Skeletal muscle cell (primary cell): ENCODE measurements around the gene CAPN10.
"Not testable (repeated sequence)": the region's sequence is repeated elsewhere in the genome, so short reads cannot be mapped to it uniquely, and the experiment has no call there.

ENCODE experiments used
- DNase-seq: peaks from one replicate; pipeline ENCODE4 v3.0.0-alpha.2; 2010; ENCODE audit warnings: low read depth
- H3K4me3 ChIP-seq: 2 replicates; pipeline ENCODE4 v1.5.1; 2011; ENCODE audit warnings: low read depth, mild to moderate bottlenecking, control low read depth, low read length, moderate library complexity

CAPN10 gene

DNA sequence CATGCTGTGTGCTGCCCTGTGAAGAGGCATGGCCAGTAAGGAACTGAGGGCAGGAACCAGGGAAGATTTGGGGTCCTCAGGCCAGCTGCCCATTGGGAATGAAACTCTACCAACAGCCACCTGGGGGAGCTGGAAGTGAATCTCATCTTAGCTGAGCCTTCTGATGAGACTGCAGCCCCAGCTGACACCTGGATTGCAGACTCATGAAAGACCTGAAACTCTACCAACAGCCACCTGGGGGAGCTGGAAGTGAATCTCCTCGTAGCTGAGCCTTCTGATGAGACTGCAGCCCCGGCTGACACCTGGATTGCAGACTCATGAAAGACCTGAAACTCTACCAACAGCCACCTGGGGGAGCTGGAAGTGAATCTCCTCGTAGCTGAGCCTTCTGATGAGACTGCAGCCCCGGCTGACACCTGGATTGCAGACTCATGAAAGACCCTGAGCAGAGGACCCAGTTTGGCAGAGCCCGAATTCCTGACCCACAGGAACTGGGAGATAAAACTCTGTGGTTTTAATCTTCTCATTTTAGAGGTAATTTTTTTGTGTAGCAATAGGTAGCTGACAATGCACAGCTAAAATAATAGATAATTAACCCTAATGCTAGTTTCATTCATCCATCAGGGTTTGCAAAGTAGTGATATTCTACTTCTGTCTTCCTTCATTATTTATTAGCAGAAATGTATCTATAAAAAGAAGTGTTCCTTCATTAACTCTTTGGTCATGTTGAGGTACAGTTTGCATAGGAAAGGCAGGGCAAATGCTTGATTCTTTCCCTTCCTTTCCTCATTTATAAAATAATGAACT, 30.5 kb downstream of the CAPN10 start:
- DNase-seq, H3K4me3 ChIP-seq: not testable (repeated sequence)

DNA sequence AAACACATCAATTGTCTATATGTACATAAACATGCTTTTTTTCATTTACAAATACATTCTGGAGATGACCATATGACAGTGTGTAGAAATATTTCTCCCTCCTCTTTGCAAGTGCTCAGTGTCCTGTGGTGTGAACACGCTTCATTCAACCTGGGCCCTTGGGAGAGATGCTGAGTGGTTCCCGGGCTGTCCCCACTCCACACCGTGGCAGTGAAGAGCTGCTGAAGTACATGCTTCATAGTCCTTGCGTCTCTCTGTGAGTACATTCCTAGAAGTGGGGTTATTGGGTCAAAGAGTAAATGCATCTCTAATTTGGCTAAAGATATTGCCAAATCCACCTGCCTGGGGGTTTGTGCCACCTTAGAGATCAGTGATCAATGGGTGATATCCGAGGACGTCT, 32.2 kb downstream of the CAPN10 start:
- H3K4me3 ChIP-seq, result no peak overlapping the region
- no peak for DNase-seq

DNA sequence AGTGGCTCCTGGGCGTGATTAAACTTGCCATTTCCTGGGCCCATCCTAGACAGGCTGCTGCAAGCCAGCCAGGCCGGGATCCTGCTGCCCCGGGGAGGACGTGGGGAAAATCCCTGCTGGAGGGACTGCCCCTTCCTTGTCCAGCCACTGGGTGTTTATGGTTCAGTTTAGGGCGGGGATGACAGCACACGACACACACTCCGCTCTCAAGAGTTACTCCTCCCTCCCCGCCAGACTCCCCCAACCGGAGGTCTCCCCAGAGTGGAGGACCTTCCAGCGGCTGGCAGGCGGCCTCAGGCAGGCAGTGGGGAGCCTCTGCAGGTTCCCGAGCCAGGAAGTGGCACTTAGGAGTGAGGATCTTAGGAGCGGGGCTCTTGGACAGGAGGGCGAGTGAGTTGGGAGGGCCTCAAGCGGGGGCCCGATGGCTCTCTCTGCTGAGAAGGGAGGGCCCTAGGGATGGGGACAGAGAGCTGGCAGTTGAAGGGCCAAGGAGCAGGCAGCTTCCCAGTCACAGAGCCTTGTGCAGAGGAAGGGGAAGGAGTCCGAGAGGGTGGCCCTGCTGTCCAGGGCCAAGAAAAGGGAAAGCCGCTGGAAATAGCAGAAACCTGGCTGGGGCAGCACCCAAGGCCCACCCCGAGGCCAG, 33.1 kb downstream of the CAPN10 start:
- H3K4me3 ChIP-seq, result no peak overlapping the region
- DNase-seq, result no peak

DNA sequence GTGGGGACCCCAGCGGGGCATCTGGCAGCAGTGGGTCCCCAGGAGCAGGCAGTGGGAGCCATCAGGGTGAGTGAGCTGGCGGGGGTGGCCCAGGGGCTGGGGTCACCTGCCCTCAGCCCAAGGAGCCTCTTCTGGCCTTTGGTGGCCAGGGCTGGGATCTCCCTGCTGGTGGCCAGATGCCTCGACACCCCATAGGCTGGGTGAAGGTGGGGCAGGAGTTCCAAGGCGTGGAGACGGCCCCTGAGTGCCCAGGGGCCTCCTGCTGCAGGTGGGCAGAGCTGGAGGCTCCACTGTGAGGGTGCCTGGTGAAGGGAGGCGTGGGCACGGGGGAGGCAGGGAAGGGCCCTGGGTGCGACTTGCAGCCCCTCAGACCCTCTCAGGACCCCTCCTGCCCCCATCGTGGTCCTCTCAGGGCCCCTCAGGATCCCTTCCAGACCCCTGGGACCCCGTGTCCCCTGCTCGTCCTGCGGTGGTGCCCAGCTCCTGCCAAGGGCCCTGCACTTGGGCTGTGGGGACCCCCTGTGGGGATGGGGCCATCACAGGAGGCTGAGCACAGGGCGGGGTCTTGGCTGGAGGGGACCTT, 33.7 kb downstream of the CAPN10 start:
- DNase-seq, result no peak
- no peak overlapping the region for H3K4me3 ChIP-seq

DNA sequence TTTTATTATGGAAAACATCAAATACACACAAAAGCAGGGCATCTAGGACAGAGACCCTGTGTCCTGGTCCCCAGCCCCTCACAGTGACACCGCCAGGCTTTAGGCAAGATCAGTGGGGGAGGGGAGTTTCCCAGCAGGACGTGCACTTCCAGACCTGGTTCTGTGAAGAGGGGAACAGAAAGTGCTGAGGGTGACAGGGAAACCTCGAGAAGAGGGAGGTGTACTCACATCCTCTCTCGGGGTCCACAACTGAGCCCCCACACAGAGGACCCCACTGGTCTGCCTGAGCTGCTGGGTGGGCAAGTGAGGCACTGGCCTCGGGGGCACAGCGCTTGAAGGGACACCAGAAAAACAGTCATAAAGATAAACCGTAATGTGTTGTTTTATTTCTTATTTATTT, 34.3 kb downstream of the CAPN10 start:
- no peak overlapping the region for H3K4me3 ChIP-seq
- no peak for DNase-seq

DNA sequence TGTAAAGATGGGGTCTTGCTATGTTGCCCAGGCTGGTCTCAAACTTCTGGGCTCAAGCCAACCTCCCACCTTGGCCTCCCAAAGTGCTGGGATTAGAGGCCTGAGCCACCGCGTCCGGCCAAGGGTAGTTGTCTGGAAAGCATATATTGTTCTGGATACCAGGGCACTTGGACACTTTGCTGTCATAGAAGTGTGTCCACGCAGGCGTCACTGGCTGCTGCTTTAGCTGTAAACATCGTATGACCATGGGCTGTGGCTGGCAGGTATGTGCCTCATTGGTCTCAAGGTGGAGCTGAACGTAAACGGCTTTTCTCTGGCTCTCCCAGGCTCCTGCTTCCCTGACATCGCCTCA, 35.5 kb downstream of the CAPN10 start:
- no peak for DNase-seq
- H3K4me3 ChIP-seq, result no peak overlapping the region

DNA sequence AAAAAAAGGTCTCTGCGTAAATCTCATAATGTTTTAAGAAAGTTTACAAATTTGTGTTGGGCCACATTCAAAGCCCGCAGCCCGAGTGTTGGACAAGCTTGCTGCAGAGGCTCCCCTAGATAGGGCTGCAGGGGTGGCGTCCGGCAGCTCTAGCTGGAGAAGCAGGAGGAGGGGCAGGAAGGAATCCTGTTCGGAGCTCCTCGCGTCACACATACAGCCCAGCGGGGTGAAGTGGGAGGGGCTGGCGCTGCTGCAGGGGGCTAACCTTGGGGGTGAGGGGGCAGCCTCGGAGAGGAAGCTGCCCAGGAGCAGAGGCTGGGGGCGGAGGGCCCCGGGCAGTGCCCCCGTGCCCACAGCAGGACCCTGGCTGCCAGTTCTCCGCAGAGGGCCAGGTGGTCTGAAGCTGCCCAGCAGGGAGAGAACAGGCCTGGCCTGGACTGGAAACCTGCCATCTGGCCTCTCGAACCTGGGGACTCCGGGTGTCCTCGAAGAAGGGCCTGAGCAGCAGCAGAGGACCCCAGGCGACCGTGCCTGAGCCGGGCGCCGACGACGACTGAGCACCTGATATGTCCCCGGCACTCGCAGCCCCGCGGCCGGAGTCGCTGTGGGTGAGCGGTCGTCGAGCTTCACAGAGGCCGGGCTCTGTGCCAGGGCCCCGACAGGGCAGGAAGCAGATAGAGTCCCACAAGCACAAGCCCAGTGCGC, 36.1 kb downstream of the CAPN10 start:
- no peak for DNase-seq
- H3K4me3 ChIP-seq, result no peak overlapping the region

DNA sequence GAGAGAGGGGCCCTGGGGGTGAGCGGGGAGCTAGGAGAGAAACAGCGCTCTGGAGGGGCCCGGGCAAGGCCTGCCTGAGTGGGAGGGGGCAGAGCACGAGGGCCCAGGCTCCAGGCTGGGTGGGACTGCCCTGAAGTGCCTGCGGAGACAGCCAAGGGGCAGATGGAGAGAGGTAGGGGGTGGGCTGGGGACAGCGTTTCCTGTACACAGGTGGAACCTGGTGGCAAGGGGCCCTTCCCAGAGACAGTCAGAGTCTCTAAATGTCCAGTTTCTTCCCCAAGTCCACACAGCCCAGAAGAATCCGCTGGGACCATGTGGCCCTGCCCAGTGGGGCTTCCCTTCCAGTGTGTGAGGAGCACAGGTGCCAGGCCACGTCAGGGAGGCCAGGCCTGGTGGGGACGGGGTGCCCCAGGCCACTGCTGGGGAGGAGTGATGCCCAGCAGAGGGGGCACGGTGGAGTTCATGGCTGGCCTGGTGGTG, 37.0 kb downstream of the CAPN10 start:
- DNase-seq, result no peak
- no peak overlapping the region for H3K4me3 ChIP-seq

DNA sequence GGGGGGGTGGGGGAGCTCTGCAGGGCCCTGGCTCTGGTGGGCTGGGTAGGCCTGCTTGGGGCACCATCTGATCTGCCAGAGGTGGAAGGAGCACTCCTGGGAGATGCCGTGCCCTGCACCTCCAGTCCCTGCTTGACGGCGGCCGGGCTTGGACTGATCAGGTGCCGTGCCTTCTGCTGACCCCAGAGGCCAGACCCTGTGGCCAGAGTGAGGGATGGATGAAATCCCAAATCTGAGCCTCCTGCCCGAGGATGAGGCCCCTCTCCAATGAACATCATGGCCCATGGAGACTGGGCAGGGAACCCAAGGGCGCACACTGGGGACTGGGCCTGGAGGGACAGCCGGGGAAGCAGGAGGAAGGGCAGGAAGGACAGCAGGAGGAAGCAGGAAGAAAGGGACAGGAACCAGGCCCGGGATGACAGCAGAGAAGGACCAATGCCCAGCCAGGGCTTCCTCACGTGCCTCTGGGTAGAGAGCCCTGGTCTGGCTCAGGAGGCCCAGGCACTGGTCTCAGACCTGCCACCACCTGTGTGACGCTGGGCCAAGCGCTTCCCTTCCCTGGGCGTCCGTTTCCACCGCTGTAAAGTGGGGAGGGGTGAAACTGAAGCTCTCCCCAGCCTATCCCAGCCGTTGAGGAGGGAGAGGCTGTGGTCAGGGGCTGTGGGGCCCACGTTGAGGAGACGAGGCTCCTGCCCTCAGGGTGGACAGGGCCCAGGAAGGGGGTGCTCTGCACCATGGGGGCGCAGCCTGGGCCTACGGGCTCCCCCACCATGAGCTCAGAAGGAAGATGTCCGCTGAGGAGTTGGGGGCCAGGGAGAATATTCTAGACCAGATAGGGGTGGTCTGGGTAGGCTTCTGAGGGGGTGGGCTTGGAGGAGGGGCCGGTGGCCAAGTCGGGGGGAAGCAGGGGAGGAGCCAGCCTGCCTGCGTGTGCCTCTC, 37.7 kb downstream of the CAPN10 start:
- no peak for DNase-seq
- H3K4me3 ChIP-seq, result no peak overlapping the region

DNA sequence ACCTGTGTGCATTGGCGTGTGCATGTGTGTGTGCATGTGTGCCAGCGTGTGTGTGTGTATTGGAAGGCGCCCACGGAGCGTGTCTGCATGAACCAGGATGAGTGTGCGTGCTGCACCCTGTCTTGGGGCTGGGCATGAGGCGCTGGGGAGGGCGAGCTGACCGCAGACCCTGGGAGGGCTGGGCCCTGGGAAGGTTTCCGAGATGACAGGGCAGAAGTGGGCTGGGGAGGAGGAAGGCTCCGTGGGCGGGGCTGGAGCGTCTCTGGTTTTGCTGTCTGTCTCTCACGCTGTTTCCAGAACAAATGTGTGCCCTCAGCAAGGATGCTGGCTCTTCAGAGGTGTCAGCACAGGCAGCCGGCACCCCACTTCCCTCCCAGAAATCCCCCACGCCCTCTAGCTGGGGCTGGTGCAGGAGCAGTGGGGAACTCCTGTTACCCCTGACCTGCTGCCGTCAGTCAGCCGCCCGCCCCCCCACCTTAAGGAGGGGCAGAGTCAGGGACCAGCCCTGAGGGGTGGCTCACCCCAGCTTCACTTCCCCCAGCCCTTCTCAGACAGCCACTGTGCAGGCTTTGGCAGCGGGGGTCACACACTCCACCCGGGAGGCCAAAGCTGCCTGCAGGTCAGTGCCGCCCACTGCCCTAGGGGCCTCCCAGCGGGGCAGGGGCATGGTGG, 38.6 kb downstream of the CAPN10 start, which contains the start of gene GPR35:
GPR35 (plus strand) TSS at position 531 of the 672 bp plus-strand sequence. CDS start 4,473 bp downstream, outside the sequence.
- H3K4me3 ChIP-seq, result no peak within 1 kb of the TSS
- peak; percentile 34 for DNase-seq

DNA sequence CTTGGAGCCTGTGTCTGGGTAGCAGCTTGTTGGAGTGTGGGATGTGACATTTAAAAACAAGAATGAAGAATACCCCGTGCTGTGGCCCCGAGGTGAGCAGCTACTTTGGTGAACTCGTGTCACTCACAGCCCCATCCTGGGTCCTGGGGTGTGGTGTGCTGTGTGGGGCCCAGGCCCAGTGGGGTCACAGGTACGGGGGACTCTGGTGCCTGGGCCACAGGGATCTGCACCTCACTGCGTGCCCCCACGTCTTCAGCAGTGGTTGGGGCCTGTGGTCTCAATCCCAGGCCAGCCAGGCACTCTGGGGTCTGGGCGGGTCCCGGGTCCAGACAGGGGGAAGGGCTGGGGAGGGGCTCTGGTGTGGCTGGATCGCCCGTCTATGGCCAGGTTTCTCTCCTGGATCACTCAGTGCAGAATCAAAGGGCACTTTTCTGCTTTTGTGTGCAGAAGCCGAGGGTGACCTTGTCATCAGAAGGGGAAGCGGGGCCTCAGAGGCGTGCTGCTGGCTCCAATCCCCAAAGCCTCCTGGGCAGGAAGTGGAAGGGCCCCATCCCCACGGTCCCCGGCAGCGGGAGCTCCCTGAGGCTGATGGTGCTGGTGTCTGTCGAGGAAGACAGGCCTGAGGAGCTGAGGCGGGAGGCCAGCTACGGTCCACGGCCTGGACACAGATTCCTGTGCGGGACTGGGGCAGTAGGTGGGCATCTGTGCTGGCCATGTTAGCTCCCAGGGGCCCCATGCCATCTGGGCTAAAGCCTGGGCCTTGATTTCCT, 40.2 kb downstream of the CAPN10 start:
- no peak overlapping the region for H3K4me3 ChIP-seq
- no peak for DNase-seq

DNA sequence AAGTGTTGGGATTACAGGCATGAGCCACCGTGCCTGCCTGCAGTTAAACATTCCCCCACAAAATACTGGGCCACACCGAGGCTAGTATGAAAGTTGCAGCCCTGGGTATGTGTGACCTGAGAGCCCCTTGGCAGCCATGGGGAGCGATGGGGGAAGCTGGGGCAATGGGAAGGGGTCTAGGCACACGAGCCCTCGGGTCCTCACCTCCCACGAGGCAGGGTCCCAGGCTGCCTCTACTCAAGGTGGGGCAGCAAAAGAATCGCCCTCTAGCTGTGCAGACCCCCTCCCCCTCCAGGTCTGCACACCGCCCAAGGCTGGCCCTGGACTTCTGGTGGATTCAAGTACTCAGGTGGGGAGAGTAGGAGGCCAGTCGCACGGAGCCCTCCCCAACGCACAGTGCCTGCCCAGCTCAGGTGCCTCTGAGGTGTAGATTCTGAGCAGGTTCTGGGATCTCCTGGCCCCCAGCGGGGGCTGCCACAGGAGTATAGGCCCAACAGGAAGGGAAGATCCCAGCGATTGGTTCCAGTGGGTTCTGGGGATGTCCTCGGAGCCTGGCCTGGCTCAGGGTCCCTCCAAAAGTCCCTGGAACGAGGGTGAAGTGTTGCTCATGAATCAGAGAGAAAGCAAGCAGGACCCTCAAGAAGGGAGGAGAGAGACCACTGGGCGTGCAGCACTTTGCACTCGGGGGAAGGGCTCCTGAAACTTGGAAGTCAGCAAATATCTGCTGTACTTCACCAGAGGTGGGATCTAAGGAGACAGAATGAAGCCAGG, 41.4 kb downstream of the CAPN10 start:
- no peak overlapping the region for H3K4me3 ChIP-seq
- DNase-seq, result no peak

DNA sequence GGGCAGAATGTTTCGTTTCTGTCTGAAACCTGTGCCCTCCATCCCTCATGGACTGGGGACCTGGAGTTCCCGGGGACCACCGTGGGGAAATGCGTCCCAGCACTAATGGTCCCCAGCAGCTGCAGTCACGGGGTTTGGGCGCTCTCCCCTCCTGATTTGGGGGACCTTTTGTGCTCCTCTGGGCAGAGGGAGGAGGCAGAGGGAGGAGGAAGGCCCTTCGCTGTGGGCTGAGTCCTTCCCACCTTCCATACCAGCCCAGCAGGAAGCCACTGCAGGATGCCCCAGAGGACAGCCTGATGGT, 41.9 kb downstream of the CAPN10 start:
- H3K4me3 ChIP-seq, result no peak overlapping the region

DNA sequence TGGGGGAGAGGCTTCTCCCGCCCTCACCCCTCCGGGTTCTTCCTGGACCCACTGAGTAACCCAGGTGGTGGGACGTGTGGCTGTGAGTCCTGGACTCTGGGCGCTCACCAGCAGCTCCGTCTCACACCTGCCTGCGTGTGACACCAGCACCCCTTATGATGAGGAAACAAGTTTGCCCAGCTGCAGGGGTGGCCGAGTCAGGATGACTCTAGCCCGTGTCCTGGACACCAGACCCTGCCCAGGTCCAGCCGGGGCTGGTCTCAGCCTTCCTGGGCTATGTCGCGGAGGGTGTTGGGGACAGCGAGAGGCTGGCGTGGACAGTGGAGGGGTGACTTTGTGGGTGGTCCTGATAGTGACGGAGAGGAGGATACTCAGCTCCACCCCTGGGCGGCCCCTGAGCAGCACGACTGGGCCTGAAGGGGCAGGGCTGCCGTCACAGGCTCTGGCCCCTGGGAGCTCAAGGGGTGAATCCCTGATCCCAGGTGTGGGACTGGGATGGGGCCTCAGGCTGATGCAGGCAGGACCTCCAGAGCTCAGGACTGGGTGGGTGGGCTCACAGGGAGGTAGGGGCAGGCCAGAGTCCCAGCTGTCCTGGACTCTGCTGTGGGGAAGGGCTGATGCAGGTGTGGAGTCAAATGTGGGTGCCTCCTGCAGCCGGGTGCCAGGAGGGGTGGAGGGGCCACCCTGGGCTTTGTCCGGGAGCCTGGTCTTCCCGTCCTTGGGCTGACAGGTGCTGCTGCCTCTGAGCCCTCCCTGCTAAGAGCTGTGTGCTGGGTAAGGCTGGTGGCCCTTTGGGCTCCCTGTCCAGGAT, 42.5 kb downstream of the CAPN10 start:
- H3K4me3 ChIP-seq, result no peak overlapping the region
- no peak for DNase-seq

More for the DNA sequence above, 41.9 kb downstream of the CAPN10 start:
- no peak for DNase-seq

DNA sequence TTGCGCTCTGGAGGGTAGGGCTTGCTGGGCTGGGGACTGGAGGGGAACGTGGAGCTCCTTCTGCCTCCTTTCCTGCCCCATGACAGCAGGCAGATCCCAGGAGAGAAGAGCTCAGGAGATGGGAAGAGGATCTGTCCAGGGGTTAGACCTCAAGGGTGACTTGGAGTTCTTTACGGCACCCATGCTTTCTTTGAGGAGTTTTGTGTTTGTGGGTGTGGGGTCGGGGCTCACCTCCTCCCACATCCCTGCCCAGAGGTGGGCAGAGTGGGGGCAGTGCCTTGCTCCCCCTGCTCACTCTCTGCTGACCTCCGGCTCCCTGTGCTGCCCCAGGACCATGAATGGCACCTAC, 43.1 kb downstream of the CAPN10 start:
- no peak for DNase-seq
- H3K4me3 ChIP-seq, result no peak overlapping the region

DNA sequence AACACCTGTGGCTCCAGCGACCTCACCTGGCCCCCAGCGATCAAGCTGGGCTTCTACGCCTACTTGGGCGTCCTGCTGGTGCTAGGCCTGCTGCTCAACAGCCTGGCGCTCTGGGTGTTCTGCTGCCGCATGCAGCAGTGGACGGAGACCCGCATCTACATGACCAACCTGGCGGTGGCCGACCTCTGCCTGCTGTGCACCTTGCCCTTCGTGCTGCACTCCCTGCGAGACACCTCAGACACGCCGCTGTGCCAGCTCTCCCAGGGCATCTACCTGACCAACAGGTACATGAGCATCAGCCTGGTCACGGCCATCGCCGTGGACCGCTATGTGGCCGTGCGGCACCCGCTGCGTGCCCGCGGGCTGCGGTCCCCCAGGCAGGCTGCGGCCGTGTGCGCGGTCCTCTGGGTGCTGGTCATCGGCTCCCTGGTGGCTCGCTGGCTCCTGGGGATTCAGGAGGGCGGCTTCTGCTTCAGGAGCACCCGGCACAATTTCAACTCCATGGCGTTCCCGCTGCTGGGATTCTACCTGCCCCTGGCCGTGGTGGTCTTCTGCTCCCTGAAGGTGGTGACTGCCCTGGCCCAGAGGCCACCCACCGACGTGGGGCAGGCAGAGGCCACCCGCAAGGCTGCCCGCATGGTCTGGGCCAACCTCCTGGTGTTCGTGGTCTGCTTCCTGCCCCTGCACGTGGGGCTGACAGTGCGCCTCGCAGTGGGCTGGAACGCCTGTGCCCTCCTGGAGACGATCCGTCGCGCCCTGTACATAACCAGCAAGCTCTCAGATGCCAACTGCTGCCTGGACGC, 43.6 kb downstream of the CAPN10 start:
- no peak for DNase-seq
- no peak overlapping the region for H3K4me3 ChIP-seq
